GM19395 (cell line): ENCODE measurements around the gene SGO1.
"Not testable (repeated sequence)": the region's sequence is repeated elsewhere in the genome, so short reads cannot be mapped to it uniquely, and the experiment has no call there.

ENCODE experiments used
- ATAC-seq: cut with Tn5 transposase; IDR thresholded peaks from one replicate; pipeline ENCODE4 v1.9.1; 2021; ENCODE audit warnings: mild to moderate bottlenecking, moderate library complexity; ENCODE audit not compliant: unreplicated experiment

Gene SGO1

DNA sequence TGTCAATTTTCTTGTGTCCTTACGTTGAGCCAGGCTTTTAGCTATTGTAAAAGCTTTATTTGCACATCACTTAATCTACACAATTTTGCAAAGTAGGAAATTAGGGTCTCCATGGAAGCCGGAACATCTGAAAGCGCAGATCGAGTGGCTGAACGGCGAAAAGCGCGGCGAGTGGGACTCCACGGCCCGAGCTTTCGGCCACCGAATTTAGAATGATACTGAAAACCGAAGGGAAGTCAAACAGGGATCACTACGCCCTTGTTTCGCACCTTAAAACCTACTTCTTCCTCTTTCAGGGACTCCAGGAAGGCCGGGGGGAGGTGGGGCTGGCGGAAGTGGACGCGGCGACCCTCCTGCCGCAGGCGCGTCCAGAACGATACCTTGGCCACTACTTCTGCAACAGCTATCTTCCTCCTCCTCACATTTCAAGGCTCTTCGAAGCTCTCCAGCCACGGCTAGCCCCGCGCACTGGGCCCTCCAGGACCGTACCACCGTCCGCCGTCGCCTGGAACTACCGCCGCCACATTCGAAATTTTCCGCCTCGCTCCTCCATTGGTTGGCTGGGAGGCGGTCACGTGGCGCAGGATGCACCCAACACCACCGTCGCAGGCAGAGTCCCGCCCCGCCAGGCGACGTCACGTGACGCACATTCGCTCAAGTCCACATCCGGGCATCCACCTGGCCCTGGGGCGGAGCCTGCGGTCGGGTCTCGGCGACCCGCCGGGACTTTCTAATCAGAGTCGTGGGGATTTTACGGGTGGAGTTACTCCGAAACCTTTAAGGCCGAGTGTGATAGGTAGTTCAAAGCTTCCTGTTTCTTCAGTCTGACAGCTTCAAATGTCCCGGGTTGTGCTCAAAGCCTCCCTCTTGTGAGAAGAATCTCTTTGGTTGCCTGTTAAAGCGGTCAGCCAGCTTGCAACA is at the start of gene SGO1:
Gene SGO1, minus strand, starts transcription at position 528 of the 921 bp plus-strand sequence. CDS start 2,179 bp downstream, outside the sequence.
- ATAC-seq = peak; percentile 92

DNA sequence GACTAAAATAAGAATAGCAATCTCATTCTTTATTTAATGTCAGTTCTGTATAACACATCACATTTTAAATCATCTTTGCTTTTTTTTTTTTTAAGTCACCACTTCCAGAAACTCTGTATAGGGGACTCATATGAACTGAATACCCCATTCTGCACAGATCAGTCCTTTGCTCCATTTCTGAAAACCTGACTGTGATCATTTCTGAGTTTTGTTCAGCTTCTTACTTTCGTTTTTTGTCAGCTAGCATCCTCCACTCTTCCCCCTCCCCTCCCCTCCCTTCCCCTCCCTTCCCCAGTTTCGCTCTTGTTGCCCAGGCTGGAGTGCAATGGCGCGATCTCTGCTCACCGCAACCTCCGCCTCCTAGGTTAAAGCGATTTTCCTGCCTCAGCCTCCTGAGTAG is 49.8 kb upstream of the SGO1 start:
- ATAC-seq = no peak

DNA sequence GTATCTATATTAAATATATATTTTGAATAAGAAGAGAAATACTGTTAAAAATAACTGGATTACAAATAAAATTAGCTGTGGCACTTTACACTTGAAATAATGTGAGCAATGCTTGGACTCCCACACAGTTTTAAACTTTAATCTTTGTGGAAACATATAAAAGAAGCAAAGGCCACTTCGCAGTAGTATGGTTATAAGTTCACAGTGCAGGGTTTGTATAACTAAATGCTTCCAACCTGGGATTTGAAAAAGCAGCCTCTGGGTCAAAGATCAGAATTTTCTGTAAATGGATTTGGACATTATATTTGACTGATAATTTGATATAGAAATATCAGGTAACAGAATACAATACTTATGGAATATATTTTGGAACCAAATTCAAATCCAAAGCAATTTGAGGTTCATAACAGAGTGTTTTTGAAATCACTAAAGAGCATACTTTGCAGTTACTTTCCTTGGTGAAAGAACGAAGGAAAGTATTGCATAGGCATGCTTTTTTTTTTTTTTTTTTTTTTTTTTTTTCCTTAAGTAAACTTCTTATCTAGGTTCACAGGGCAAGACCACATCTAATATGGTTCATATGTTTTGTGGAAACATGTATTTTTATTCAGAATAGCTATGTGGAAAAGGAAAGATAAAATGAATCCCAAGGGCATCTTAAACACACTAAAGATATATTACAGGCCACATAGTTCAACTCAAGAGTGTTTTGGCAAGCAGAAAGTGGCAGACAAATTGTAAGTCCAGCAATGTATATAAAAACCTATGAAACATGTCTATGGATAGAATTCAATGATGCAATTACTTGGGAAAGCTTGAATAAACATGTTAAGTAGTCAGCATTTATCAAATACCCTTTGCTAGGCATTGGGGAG is 47.1 kb upstream of the SGO1 start:
- no peak for ATAC-seq

DNA sequence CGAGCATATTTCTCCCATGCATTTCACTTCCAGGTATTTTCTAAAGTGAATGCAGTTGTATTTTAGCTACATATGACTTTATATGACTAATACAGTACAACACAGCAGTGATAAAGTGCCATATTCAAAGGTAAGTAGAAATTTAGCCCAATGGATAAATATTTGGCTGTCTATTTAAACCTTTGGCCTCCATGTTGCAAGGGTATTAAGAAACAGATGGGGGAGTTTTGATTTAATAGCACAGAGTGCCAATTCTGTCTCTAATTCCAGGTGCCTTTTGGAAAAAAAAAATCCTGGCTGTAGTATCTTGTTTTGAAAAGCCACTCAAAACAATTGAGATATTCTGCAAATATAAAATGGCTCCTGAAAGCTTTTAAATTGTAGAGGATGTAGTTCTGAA is 44.9 kb upstream of the SGO1 start:
- no peak for ATAC-seq

DNA sequence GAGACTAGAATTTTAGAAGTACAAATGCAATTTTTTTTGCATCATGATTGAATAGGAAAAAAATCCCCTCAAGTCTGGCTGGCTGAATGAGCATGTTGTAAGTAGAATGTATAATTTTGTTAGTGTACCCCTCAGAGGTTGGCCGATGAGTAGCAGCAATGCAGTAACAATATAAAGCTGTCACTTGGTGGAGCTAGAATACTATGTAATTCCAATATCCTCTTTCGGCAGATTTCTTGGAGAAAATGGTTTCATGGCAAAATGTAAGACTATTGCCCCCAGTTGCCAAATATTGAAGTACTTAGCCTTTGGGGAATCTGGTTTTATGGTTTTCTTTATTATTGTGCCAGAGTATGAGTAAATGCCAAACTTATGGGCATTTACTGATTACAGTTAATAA is 39.8 kb upstream of the SGO1 start:
- ATAC-seq = no peak

DNA sequence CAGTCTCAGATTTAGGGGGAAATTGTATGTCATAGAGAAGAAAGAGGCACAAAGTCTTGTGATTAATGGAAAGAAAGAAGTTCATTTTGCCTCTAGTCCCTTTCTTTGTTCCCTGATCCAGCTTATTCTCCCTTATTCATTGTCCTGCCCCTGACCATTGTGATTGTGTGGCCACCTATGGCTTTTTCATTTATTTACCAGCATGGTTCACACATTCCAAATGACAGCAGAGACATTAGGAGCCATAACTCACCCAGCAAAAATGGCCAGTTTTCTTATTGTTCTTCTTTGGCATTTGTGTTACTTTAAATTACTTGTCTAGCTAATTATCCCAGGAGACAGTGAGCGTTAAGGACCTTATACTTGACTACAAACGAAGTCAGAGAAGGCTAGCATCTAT is 36.3 kb upstream of the SGO1 start:
- no peak for ATAC-seq

DNA sequence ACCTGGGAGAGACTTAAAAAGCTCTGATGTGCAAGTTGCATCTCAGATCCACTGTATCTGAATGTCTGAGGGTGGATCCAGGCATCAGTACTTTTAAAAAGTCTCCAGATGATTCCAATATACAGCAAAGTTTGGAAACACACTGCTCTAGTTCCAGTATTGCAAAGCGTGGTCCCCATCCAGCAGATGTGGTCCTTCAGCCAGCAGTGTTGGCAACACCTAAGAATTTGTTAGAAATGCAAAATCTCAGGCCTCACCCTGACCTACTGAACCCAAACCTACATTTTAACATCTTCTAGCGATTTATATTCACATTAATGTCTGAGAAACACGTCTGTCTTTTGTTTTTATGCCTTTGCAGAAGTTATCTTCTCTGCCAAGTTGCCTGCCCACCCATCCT is 32.2 kb upstream of the SGO1 start:
- no peak for ATAC-seq

DNA sequence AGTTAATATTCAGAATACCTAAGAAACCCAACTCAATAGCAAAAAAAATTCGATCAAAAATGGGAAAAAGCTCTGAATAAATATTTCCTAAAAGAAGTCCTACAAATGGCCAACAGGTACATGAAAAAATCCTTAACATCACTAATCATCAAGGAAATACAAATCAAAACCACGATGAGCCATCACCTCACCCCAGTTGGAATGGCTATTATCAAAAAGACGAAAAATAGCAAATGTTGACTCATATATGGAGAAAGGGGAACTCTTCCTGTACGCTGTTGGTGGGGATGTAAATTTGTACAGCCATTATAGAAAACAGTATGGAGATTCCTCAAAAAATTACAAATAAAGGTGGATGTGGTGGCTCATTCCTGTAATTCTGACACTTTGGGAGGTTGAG is 29.6 kb upstream of the SGO1 start:
- no peak for ATAC-seq

DNA sequence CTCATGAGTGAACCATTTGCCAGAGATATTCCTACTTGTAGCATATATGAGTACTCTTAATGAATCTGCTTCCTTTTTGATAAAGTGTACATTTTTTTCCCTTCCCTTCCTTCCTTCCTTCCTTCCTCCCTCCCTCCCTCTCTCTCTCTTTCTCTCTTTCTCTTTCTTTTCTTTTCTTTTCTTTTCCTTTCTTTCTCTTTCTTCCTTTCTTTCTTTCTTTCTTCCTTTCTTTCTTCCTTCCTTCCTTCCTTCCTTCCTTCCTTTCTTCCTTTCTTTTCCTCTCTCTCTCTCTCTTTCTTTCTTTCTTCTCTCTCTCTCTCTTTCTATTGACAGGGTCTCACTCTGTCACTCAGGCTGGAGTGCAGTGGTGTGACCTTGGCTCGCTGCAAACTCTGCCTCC is 27.5 kb upstream of the SGO1 start:
- not testable (repeated sequence) for ATAC-seq

DNA sequence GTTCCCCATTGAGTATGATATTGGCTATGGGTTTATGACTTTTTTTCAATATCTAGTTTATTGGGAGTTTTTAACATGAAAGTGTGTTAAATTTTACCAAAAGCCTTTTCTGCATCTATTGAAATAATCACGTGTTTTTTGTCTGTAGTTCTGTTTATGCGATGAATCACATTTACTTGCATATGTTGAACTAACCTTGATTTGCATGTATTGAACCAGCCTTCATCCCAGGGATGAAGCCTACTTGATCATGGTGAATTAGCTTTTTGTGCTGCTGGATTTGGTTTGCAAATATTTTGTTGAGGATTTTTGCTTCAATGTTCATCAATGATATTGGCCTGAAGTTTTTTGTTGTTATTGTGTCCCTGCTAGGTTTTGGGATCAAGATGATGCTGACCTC is 21.9 kb upstream of the SGO1 start:
- ATAC-seq = not testable (repeated sequence)

DNA sequence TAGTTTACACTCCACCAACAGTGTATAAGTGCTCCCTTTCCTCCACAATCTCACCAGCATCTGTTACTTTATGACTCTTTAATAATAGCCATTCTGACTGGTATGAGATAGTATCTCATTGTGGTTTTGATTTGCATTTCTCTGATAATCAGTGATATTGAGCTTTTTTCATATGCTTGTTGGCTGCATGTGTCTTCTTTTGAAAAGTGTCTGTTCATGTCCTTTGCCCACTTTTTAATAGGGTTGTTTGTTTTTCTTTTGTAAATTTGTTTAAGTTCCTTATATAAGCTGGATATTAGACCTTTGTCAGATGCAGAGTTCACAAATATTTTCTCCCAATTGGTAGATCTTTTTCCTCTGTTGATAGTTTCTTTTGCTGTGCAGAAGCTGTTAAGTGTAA is 19.9 kb upstream of the SGO1 start:
- ATAC-seq = not testable (repeated sequence)

DNA sequence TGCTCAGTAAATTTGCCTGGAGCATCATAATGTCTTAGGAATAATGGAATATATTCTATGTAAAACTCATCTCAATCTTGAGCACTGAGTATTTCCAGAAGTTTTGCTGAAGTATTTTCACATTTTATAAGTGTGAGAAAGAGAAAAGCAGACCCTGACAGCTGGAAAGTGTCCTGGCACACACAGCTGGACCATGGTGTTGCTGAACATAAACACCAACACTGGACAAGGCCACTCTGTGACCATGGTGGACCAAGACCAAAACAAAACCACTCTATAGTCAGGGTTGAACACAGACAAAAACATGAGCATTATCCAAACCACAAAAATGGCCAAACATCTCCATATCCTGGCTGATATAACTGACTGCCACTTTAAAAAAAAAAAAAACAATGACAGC is 15.1 kb upstream of the SGO1 start:
- ATAC-seq = no peak

DNA sequence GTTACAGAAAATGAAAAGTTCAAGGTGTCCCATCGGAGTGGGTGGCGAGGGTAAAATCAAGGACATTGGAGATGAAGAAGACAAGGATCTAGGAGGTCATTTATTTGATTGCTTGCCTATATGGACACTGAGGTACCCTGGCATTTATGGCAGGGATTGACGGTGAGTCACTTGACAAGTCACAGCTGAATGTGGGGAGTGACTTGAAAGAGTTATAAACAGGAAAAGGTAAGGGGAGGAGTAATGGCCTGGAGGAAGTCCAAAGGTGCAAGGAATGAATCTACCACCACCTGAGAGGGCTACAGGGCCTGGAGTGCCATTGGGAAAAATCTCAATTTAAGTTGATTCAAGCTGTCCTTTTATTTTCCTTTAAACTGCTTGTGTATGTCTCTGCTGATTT is 11.8 kb upstream of the SGO1 start:
- ATAC-seq = no peak

DNA sequence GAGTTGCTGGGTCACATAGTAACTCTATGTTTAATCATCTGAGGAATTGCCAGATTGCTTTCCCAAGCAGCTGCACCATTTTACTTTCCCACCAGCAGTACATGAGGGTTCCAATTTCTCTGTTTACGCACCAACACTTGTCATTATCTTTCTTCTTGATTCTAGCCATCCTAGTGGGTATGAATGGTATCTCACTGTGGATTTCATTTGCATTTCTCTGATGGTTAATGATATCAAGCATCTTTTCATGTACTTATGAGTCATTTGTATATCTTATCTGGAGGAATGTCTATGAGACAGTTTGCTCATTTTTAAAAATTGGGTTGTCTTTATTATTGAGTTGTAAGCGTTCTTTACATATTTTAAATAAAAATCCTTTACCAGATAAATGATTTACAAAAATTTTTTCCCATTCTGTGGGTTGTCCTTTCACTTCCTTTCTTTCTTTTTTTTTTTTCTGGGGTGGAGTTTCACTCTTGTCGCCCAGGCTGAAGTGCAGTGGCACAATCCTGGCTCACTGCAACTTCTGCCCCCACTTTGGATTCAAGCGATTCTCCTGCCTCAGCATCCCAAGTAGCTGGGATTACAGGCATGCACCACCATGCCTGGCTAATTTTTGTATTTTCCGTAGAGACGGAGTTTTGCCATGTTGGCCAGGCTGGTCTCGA is 8.9 kb upstream of the SGO1 start:
- no peak for ATAC-seq

DNA sequence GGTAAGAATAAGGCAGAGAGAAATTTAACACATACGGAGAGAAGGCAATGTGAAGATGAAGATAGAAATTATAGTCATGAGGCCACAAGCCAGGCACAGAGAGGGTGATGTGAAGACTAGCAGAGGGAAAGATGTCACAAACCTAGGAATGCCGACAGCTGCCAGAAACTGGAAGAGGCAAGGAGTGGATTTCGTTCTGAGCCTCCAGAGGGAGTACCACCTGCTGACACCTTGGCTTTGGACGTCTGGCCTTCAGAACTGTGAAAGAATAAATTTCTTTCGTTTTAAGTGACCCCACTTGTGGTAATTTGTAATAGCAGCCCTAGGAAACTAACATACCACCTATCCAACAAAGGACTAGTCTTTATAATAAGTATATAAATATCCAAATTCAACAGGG is 5.0 kb upstream of the SGO1 start:
- ATAC-seq = no peak

DNA sequence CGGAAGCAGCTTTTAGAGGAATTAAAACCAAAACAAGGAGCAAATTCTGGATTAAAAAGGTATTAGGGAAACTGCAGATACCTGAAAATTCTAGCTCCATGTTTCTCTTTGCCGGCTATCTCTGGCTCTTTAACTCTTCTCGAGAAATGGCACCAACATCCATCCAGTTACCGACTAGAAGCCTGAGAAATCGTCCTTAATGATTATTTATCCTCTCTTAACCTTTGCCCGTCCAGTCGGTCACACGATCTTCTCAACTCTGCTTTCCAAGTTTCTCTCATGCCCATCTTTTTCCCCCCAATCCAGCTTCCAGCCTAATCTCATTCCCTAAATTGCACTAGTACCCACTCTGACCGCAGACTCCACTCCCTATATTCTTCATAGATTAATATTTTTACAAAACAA is 596 bp upstream of the SGO1 start:
- peak; percentile 12 for ATAC-seq

DNA sequence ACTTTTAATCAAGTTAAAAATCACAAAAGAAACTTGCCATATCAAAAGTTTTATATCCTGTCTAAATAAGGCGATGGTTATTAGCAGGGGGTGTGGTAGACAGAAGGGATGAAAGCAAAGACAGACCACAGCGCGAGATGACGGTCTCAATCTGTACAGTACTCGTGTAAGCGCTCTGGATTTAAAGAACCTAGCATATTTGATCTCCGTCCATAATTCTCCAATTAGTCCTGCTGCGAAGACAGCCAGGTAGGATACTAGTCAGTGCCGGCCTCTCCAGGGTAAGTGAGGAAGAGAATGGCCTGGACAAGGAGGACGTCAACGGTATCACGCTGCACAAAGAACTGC is 701 bp downstream of the SGO1 start:
- ATAC-seq = peak; percentile 27

DNA sequence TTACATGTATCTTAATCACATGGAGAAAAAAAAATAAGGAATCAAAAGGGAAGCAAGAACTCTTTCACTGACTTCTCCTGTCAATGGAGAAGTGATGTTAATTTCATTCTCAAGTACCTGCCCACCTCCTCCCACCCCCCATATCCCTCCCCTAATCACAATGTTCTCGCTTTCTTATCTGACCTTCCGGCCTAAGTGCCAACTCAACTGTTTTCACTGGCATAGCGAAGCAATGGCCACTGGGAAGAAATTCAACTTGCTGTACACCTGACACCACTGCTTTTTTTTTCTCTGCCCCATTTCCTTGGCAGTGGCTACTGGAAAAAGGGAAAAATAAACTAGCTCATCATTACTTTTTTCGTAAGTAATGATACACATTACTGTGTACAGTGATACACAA is 3.8 kb downstream of the SGO1 start:
- no peak for ATAC-seq

DNA sequence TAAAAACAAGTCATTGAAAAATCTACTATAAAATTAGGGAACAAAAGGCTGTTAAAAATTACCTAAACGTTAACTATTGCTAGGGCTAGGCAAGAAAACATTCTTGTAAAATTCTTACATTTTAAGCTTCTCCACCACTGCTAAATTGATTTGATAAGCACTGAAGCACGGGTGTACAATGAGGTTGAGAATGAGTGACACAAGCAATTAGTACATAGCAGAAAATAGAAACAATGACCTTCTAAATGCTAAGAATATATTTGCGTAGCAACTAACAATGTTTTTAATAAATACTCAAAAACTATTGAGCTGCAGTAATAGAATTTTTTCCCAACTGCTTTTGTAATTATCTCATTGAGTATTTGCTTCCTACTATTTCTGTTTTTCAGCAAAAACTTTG is 4.7 kb downstream of the SGO1 start:
- no peak for ATAC-seq

DNA sequence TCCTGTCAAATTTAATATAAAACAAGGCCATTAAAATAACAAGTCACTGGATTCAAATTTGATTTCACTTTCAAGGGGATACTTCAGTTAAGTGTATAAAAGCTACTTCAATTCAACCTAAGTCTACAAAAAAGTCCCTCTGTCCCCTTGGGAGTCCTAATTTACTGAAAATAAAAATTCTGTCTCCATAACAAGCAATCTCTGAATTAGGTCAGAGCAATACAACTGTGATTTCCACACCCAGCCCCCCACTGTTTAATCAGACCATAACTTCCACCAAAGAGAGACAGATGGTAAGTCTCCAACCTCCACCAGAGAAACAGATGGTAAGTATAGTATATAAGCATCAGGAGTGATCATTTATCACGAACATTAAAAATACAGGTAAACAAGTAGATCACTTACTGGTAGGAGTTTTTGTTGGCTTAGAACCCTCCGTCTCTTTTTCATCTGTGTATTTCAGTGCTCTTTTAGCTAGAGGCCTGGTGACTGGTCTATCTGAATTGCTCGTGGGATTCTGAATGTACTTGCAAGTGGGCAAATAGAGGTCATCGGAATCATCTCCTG is 12.1 kb downstream of the SGO1 start:
- ATAC-seq = no peak

DNA sequence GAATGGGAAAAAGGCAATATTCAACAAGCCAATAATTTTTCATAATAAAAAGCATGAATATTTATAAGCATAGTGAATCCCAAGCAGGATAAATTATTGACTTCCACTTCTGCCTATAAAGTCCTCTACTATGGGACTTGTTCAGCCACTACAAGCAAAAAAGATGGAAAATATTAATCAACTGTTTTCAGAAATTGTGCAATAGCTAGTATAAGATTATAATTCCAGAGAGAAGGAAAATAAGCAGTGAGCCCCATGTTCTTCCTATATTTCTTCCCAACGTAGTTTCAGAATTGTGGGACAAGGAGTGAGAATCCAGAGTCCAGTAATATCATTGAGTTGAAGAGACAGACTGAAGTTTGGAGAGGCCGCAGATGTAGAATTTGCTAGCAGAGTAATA is 24.3 kb downstream of the SGO1 start:
- ATAC-seq = no peak
